Measurements from ENCODE around the gene ACTR5.

The ACTR5 gene

GRCh38 chr20:38747495-38748096, 664 bp upstream of the ACTR5 start (continued):
- TF ChIP-seq ZNF518A (tag by site-specific recombination; conservative IDR thresholded peaks at IDR 0.05; ENCODE audit: low read depth) (no peak), ZFHX2 (tag by site-specific recombination; conservative IDR thresholded peaks at IDR 0.05) (peak; percentile 27; the same call in 1 of the 2 replicates), TSHZ1 (tag by site-specific recombination; IDR thresholded peaks at IDR 0.05; ENCODE audit: borderline replicate concordance) (no peak), ZNF26 (tag by site-specific recombination; IDR thresholded peaks at IDR 0.05) (no peak), ZNF148 (tag by site-specific recombination; IDR thresholded peaks at IDR 0.05; ENCODE audit: borderline replicate concordance) (no peak), ZNF600 (tag by site-specific recombination; IDR thresholded peaks at IDR 0.05) (no peak), ZNF501 (tag by site-specific recombination; IDR thresholded peaks at IDR 0.05) (no peak), SALL2 (tag by site-specific recombination; IDR thresholded peaks at IDR 0.05; ENCODE audit: borderline replicate concordance) (no peak), ZNF112 (tag by site-specific recombination; IDR thresholded peaks at IDR 0.05) (no peak), ZNF248 (tag by site-specific recombination; IDR thresholded peaks at IDR 0.05) (no peak), ZBTB6 (tag by site-specific recombination; IDR thresholded peaks at IDR 0.05) (no peak)

GRCh38 chr20:38748861-38749149, 545 bp downstream of the ACTR5 start:
- H3K36me3 ChIP-seq (ENCODE audit: control insufficient read depth in 2 of 2, insufficient read depth in 1 of 2, low read length in 2 of 2) = peaks cover 2 to 15% of the 10 kb centered on the region in 2 experiments; a peak in 2 of 3 replicates
- CTCF ChIA-PET = interaction anchor here (0.6 to 8.3 kb wide), 8 partner anchors 9 to 104 kb away, joined by 3 to 116 read pairs (median 6); no protein-coding TSS in a partner anchor
- no peak overlapping the region; the same call in 1 of the 2 replicates for H3K27ac ChIP-seq (ENCODE audit: extremely low read depth, low read depth, low read length)
- H3K4me3 ChIP-seq (ENCODE audit: low read depth, low read length) = peak overlapping the region; percentile 88
- no peaks in the 10 kb centered on the region for H3K4me1 ChIP-seq (ENCODE audit: control insufficient read depth, insufficient read depth, low read length)
- H3K9me3 ChIP-seq (ENCODE audit: control insufficient read depth, insufficient read depth, low read depth, low read length) = no peaks in the 10 kb centered on the region
- POLR2A ChIA-PET = no interaction called here
- no peak for TF ChIP-seq ZBTB1 (tag by site-specific recombination; IDR thresholded peaks at IDR 0.05)
- no peak for TF ChIP-seq BCL11A (tag by site-specific recombination; IDR thresholded peaks at IDR 0.05; ENCODE audit: low read depth)
- no peak for TF ChIP-seq ZNF211 (tag by site-specific recombination; IDR thresholded peaks at IDR 0.05; ENCODE audit: low read depth)
- TF ChIP-seq ZNF692 (tag by site-specific recombination; IDR thresholded peaks at IDR 0.05) = no peak
- TF ChIP-seq PBX3 (CRISPR knock-in tag; IDR thresholded peaks at IDR 0.05) = no peak
- no peak for TF ChIP-seq ZNF645 (tag by site-specific recombination; IDR thresholded peaks at IDR 0.05)
- no peak for TF ChIP-seq ZSCAN30 (tag by site-specific recombination; IDR thresholded peaks at IDR 0.05)

Measured in HEK293 (cell line).